CD14-positive monocyte (primary cell): Measurements from ENCODE around the gene MAP7. TPM values are rescaled to one million over a fixed set of nuclear protein-coding genes. Genes with fewer than 3 reads are reported as not detected.
"Not testable (repeated sequence)": the region's sequence is repeated elsewhere in the genome, so short reads cannot be mapped to it uniquely, and the experiment has no call there.

Source experiments
- DNase-seq, 3 donors: peaks; one replicate each; pipeline ENCODE4 v3.0.0-alpha.2; 2011 to 2022
- H2AFZ ChIP-seq: 2 replicates; pipeline ENCODE4 v1.6.0; 2012; ENCODE audit warnings: mild to moderate bottlenecking, low read depth, low read length, inconsistent platforms; ENCODE audit not compliant: insufficient read depth, poor library complexity, severe bottlenecking
- H3K27ac ChIP-seq, 2 donors: 1 replicate in 1 of 2; 2 replicates in 1 of 2; pipeline ENCODE4 v1.5.1; 2012 to 2013; ENCODE audit warnings: low read length in 2 of 2, control low read depth in 1 of 2, inconsistent platforms in 1 of 2, low read depth in 1 of 2, mild to moderate bottlenecking in 1 of 2
- H3K27me3 ChIP-seq, 2 donors: one replicate each; pipeline versions ENCODE4 v1.6.0 to v1.6.1; 2011 to 2013; ENCODE audit warnings: low read length in 2 of 2; ENCODE audit not compliant: control insufficient read depth in 2 of 2, insufficient read depth in 2 of 2
- H3K36me3 ChIP-seq, 2 donors: replicated peaks in 1 of 2; 1 replicate in 1 of 2; 2 replicates in 1 of 2; pipeline versions ENCODE4 v1.5.1 to v1.6.1; 2012 to 2013; ENCODE audit warnings: low read length in 2 of 2, control low read depth in 1 of 2, inconsistent platforms in 1 of 2, mild to moderate bottlenecking in 1 of 2; ENCODE audit not compliant: insufficient read depth in 2 of 2, control insufficient read depth in 1 of 2
- H3K4me1 ChIP-seq, 2 donors: 1 replicate in 1 of 2; 2 replicates in 1 of 2; pipeline versions ENCODE4 v1.5.1 to v1.6.1; 2012 to 2013; ENCODE audit warnings: low read length in 2 of 2, control low read depth in 1 of 2, inconsistent platforms in 1 of 2, mild to moderate bottlenecking in 1 of 2, moderate library complexity in 1 of 2; ENCODE audit not compliant: insufficient read depth in 2 of 2, control insufficient read depth in 1 of 2
- H3K4me2 ChIP-seq: replicated peaks from 2 replicates; pipeline ENCODE3; 2012; ENCODE audit warnings: low read length, moderate library complexity, mild to moderate bottlenecking; ENCODE audit not compliant: poor library complexity, severe bottlenecking; ENCODE audit errors: extremely low read depth
- H3K4me3 ChIP-seq, 3 experiments: fragments of 200-600 bp in 1 of 3; sonication (generic) in 1 of 3; replicated peaks in 1 of 3; 1 replicate in 2 of 3; 2 replicates in 1 of 3; pipeline ENCODE4 v1.5.1; 2011 to 2013; ENCODE audit warnings: low read length in 3 of 3, mild to moderate bottlenecking in 3 of 3, control low read depth in 2 of 3, low read depth in 2 of 3, inconsistent platforms in 1 of 3, moderate library complexity in 1 of 3
- H3K79me2 ChIP-seq: 2 replicates; pipeline ENCODE4 v1.6.0; 2012; ENCODE audit warnings: mild to moderate bottlenecking, control low read depth, inconsistent platforms, low read length, moderate library complexity; ENCODE audit not compliant: insufficient read depth
- H3K9ac ChIP-seq: 2 replicates; pipeline ENCODE4 v1.6.0; 2017; ENCODE audit warnings: low read length, mild to moderate bottlenecking; ENCODE audit not compliant: insufficient read depth, poor library complexity, severe bottlenecking
- H3K9me3 ChIP-seq, 2 donors: replicated peaks in 1 of 2; 1 replicate in 1 of 2; 2 replicates in 1 of 2; pipeline versions ENCODE4 v1.5.1 to v1.6.1; 2012 to 2013; ENCODE audit warnings: low read length in 2 of 2, control low read depth in 1 of 2; ENCODE audit not compliant: control insufficient read depth in 1 of 2, insufficient read depth in 1 of 2
- H4K20me1 ChIP-seq: 2 replicates; pipeline ENCODE4 v1.6.0; 2012; ENCODE audit warnings: mild to moderate bottlenecking, low read length, control low read depth, moderate library complexity; ENCODE audit not compliant: insufficient read depth
- H3K27ac Mint-ChIP-seq, 7 donors: one replicate each; pipeline ENCODE4 v1.8.0; 2020; ENCODE audit warnings: mild to moderate bottlenecking in 7 of 7, mixed read lengths in 7 of 7, moderate library complexity in 6 of 7, inconsistent platforms in 2 of 7
- H3K27me3 Mint-ChIP-seq, 3 donors: one replicate each; pipeline ENCODE4 v1.8.0; 2021 to 2022; ENCODE audit warnings: low read depth in 3 of 3, mild to moderate bottlenecking in 3 of 3, mixed read lengths in 3 of 3, moderate library complexity in 3 of 3, inconsistent platforms in 1 of 3
- H3K36me3 Mint-ChIP-seq, 2 donors: one replicate each; pipeline ENCODE4 v1.8.0; 2020; ENCODE audit warnings: mixed read lengths in 2 of 2, inconsistent platforms in 1 of 2, mild to moderate bottlenecking in 1 of 2
- H3K4me1 Mint-ChIP-seq: one replicate; pipeline ENCODE4 v1.8.0; 2020; ENCODE audit warnings: mild to moderate bottlenecking, mixed read lengths
- H3K4me3 Mint-ChIP-seq, 2 donors: one replicate each; pipeline ENCODE4 v1.8.0; 2020; ENCODE audit warnings: mild to moderate bottlenecking in 2 of 2, mixed read lengths in 2 of 2, moderate library complexity in 1 of 2
- H3K9me3 Mint-ChIP-seq, 7 donors: one replicate each; pipeline ENCODE4 v1.8.0; 2020 to 2022; ENCODE audit warnings: mixed read lengths in 7 of 7, mild to moderate bottlenecking in 6 of 7, moderate library complexity in 6 of 7, inconsistent platforms in 2 of 7
- WGBS: methylation state at CpG from one replicate; pipeline ENCODE4 v1.1.5; 2013; ENCODE audit warnings: missing lambda C conversion rate; ENCODE audit not compliant: insufficient coverage; 5-methylcytosine and 5-hydroxymethylcytosine counted together
- intact Hi-C, 2 donors: fragments of 100-400 bp; cut with micrococcal nuclease; formaldehyde crosslinking; loops; one replicate each; pipeline versions ENCODE4 v1.15.0 to v1.15.1; 2023
- polyA plus RNA-seq, 3 donors: library from polyadenylated mRNA; depleted of rRNA in 1 of 3; unstranded in 2 of 3; stranded (reverse) in 1 of 3; fragments of 300-500 nt in 2 of 3; fragments of >200 nt in 1 of 3; fragmentation: Illumina TruSeq in 2 of 3; gene quantifications; 1 replicate in 2 of 3; 2 replicates in 1 of 3; pipeline ENCODE4 v1.2.3, GENCODE V29; 2012 to 2021
- TF ChIP-seq, protein P1 (sequence below): fragments of 200-600 bp; IDR thresholded peaks from one replicate; pipeline ENCODE4 v1.8.0; 2022; ENCODE audit warnings: antibody characterized with exemption, mild to moderate bottlenecking

Gene MAP7
- polyA plus RNA-seq, 3 donors = 0.67 to 1.6 (median 1.2) TPM

DNA sequence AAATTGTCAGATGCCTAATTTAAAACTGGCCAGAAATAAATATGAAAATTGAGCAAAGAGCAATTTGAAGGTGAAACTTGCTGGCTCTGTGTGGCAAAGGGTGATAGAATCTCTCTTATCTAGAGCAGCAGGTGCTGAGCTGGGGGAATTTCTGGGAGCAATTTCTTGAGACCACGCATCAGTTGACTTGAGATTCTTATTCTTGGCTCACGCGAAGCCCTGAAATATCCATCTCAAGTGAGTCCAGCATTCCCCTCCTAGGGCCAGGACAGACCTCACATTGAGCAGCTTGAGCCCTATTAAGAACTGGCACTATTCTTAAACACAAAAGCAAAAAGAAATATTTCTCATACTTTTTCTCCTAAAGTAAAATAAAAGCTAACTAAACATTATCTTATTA lies 66.3 kb downstream of the MAP7 start:
- no peaks in the 10 kb centered on the region for H3K9me3 ChIP-seq
- no peak overlapping the region for H3K27ac Mint-ChIP-seq
- intact Hi-C loops = no loop called here
- TF ChIP-seq, protein P1, sequence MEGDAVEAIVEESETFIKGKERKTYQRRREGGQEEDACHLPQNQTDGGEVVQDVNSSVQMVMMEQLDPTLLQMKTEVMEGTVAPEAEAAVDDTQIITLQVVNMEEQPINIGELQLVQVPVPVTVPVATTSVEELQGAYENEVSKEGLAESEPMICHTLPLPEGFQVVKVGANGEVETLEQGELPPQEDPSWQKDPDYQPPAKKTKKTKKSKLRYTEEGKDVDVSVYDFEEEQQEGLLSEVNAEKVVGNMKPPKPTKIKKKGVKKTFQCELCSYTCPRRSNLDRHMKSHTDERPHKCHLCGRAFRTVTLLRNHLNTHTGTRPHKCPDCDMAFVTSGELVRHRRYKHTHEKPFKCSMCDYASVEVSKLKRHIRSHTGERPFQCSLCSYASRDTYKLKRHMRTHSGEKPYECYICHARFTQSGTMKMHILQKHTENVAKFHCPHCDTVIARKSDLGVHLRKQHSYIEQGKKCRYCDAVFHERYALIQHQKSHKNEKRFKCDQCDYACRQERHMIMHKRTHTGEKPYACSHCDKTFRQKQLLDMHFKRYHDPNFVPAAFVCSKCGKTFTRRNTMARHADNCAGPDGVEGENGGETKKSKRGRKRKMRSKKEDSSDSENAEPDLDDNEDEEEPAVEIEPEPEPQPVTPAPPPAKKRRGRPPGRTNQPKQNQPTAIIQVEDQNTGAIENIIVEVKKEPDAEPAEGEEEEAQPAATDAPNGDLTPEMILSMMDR = no peak
- no peak overlapping the region for H3K4me3 Mint-ChIP-seq
- H3K36me3 ChIP-seq = no peaks in the 10 kb centered on the region
- peaks cover 0 to 3% (median 1%) of the 10 kb centered on the region in 3 donors for H3K27me3 Mint-ChIP-seq
- H3K4me3 ChIP-seq = no peak overlapping the region
- H3K27ac ChIP-seq = no peak overlapping the region
- H3K27me3 ChIP-seq = no peaks in the 10 kb centered on the region
- H4K20me1 ChIP-seq = no peaks in the 10 kb centered on the region
- WGBS = 60% methylated on average over 3 of the region's 3 CpGs
- H3K79me2 ChIP-seq = no peaks in the 10 kb centered on the region
- H3K36me3 Mint-ChIP-seq = no peaks in the 10 kb centered on the region
- no peak for DNase-seq
- no peak overlapping the region for H3K4me2 ChIP-seq
- peaks cover 0 to 3% (median 1%) of the 10 kb centered on the region in 7 donors for H3K9me3 Mint-ChIP-seq
- no peaks in the 10 kb centered on the region for H3K4me1 Mint-ChIP-seq
- H3K4me1 ChIP-seq = no peaks in the 10 kb centered on the region
- H3K9ac ChIP-seq = no peak overlapping the region
- no peak overlapping the region for H2AFZ ChIP-seq

DNA sequence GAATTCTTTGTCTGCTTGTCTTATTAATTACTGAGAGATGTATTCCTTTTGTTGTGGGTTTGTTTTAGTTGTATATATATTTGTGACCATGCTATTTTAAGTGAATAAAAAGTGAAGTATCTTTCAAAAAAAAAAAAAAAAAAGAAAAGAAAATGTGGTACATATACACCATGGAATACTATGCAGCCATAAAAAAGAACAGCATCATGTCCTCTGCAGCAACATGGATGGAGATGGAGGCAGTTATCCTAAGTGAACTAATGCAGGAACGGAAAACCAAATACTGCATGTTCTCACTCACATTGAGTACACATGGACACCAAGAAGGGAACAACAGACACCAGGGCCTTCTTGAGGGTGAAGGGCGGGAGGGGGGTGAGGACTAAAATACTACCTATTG lies 67.2 kb downstream of the MAP7 start:
- H2AFZ ChIP-seq, H3K4me3 ChIP-seq, H3K4me1 Mint-ChIP-seq, H3K27me3 ChIP-seq, H3K36me3 Mint-ChIP-seq, H3K36me3 ChIP-seq, H3K27ac ChIP-seq, H3K9me3 ChIP-seq, H3K4me1 ChIP-seq, DNase-seq, H3K79me2 ChIP-seq, H3K4me2 ChIP-seq, H3K27ac Mint-ChIP-seq, H3K9ac ChIP-seq, H4K20me1 ChIP-seq, H3K9me3 Mint-ChIP-seq, intact Hi-C loops, H3K27me3 Mint-ChIP-seq, H3K4me3 Mint-ChIP-seq: not testable (repeated sequence)
- no CpG with 5 or more reads among the region's 2 CpGs for WGBS
